A549 (cell line): ENCODE results near the gene UBQLN3.

Experiments used
- CEBPB ChIP-seq, 2 experiments: fragments of >200 bp in 1 of 2; sonication (Bioruptor Twin) in 1 of 2; formaldehyde crosslinking in 1 of 2; IDR thresholded peaks; 2 replicates each; pipeline ENCODE4 v1.6.1; 2012 to 2016
- CTCF ChIP-seq: fragments of >200 bp; sonication (Bioruptor Twin); formaldehyde crosslinking; IDR thresholded peaks from 3 replicates; pipeline ENCODE4 v1.5.1; 2016
- POLR2A ChIP-seq: IDR thresholded peaks from 2 replicates; pipeline ENCODE4 v1.6.1; 2012; ENCODE audit warnings: mild to moderate bottlenecking, low read length
- RFX5 ChIP-seq: fragments of 450-650 bp; IDR thresholded peaks from 2 replicates; pipeline ENCODE4 v1.7.1; 2014; ENCODE audit warnings: antibody characterized with exemption, mild to moderate bottlenecking, moderate library complexity

GRCh38 chr11:5527716-5528115 is 18.0 kb upstream of the UBQLN3 start:
- TF ChIP-seq RFX5 (no peak), POLR2A (no peak), CTCF (no peak), CEBPB (IDR thresholded peaks at IDR 0.05) (no peak)
